Measurements from ENCODE around the gene SLC5A10. TPM values are rescaled to one million over a fixed set of nuclear protein-coding genes. Genes with fewer than 3 reads are reported as not detected.
"Not testable (repeated sequence)": the region's sequence is repeated elsewhere in the genome, so short reads cannot be mapped to it uniquely, and the experiment has no call there.

The SLC5A10 gene
- polyA plus RNA-seq, 1 of the 3 experiments (the other 2 are of a cell fraction) = not detected

DNA sequence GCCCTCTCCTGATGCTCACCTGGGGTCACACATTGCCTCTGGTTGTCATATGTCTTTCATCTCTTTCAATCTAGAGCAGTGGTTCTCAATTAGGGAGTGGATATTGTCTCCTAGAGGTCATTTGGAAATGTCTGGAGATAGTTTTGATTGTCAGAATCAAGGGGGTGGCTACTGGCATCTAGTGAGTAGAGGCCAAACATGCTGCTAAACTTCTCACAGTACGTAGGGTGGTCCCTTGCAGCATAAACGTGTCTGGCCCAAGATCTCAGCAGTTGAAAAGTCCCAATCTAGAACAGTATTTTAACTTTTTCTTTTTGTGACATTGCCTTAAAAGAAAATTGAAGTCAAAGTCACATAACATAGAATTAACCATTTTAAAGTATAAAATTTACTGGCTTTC, 30.5 kb upstream of the SLC5A10 start (continued):
- TF ChIP-seq, protein P1, sequence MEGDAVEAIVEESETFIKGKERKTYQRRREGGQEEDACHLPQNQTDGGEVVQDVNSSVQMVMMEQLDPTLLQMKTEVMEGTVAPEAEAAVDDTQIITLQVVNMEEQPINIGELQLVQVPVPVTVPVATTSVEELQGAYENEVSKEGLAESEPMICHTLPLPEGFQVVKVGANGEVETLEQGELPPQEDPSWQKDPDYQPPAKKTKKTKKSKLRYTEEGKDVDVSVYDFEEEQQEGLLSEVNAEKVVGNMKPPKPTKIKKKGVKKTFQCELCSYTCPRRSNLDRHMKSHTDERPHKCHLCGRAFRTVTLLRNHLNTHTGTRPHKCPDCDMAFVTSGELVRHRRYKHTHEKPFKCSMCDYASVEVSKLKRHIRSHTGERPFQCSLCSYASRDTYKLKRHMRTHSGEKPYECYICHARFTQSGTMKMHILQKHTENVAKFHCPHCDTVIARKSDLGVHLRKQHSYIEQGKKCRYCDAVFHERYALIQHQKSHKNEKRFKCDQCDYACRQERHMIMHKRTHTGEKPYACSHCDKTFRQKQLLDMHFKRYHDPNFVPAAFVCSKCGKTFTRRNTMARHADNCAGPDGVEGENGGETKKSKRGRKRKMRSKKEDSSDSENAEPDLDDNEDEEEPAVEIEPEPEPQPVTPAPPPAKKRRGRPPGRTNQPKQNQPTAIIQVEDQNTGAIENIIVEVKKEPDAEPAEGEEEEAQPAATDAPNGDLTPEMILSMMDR (IDR thresholded peaks at IDR 0.05) = no peak
- TF ChIP-seq YY1 (IDR thresholded peaks at IDR 0.05; ENCODE audit: low read depth) (no peak), POLR2AphosphoS5 (IDR thresholded peaks at IDR 0.05; ENCODE audit: low read depth, low read length) (no peak)
- TF ChIP-seq, protein P2, sequence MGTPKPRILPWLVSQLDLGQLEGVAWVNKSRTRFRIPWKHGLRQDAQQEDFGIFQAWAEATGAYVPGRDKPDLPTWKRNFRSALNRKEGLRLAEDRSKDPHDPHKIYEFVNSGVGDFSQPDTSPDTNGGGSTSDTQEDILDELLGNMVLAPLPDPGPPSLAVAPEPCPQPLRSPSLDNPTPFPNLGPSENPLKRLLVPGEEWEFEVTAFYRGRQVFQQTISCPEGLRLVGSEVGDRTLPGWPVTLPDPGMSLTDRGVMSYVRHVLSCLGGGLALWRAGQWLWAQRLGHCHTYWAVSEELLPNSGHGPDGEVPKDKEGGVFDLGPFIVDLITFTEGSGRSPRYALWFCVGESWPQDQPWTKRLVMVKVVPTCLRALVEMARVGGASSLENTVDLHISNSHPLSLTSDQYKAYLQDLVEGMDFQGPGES (IDR thresholded peaks at IDR 0.05; ENCODE audit: low read depth, low read length) = no peak

DNA sequence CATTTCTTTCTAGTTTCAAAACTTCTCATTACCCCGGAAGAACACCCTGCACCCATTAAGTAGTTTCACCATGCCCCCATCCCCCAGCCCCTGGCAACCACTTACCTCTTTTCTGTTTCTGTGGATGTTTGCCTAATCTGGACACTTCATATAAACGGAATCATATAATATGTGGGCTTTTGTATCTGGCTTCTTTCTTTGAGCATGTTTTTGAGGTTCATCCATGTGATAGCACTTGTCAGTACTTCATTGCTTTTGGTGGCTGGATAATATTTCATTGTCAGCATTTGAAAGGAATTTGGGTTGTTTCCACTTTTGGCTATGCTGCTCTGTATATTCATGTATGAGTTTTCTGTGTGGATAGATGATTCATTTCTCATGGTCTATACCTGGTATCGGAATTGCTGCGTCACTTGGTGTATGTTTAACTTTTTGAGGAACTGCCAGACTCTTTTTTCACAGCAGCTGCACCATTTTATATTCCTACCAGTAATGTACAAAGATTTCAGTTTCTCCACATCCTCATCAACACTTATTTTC, 30.0 kb upstream of the SLC5A10 start:
- no peak overlapping the region for H3K9ac ChIP-seq
- no peaks in the 10 kb centered on the region; the same call in 1 of the 2 replicates for H3K79me2 ChIP-seq (ENCODE audit: insufficient read depth)
- no peaks in the 10 kb centered on the region for H3K27me3 ChIP-seq (ENCODE audit: insufficient read depth)
- no peak for DNase-seq
- peak overlapping the region in 1 of 2 experiments; percentile 60; a peak in 2 of 4 replicates for H3K27ac ChIP-seq (ENCODE audit: low read depth in 2 of 2, low read length in 1 of 2)
- no peaks in the 10 kb centered on the region for H3K9me3 ChIP-seq
- no peaks in the 10 kb centered on the region for H4K20me1 ChIP-seq (ENCODE audit: insufficient read depth)
- peaks cover 12 to 16% of the 10 kb centered on the region in 2 experiments; a peak in 3 of 4 replicates for H3K4me1 ChIP-seq (ENCODE audit: control insufficient read depth in 1 of 2, insufficient read depth in 2 of 2, low read depth in 1 of 2, low read length in 1 of 2)
- peak overlapping the region; percentile 64; the same call in 1 of the 2 replicates for H3K4me2 ChIP-seq
- H3K9me2 ChIP-seq = no peaks in the 10 kb centered on the region
- ChIA-PET POLR2A (no interaction called here), CTCF (no interaction called here)
- H3F3A ChIP-seq (replicated peaks; ENCODE audit: insufficient read depth) = peaks cover 19% of the 10 kb centered on the region
- H3K36me3 ChIP-seq (replicated peaks in 1 of 2; ENCODE audit: control insufficient read depth in 1 of 2, insufficient read depth in 2 of 2, low read length in 1 of 2) = peaks cover 0 to 10% of the 10 kb centered on the region in 2 experiments
- no peak for TF ChIP-seq YY1 (IDR thresholded peaks at IDR 0.05; ENCODE audit: low read depth)
- TF ChIP-seq, protein P3, sequence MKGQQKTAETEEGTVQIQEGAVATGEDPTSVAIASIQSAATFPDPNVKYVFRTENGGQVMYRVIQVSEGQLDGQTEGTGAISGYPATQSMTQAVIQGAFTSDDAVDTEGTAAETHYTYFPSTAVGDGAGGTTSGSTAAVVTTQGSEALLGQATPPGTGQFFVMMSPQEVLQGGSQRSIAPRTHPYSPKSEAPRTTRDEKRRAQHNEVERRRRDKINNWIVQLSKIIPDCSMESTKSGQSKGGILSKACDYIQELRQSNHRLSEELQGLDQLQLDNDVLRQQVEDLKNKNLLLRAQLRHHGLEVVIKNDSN (IDR thresholded peaks at IDR 0.05; ENCODE audit: borderline replicate concordance, low read depth) = no peak
- TF ChIP-seq, protein P4, sequence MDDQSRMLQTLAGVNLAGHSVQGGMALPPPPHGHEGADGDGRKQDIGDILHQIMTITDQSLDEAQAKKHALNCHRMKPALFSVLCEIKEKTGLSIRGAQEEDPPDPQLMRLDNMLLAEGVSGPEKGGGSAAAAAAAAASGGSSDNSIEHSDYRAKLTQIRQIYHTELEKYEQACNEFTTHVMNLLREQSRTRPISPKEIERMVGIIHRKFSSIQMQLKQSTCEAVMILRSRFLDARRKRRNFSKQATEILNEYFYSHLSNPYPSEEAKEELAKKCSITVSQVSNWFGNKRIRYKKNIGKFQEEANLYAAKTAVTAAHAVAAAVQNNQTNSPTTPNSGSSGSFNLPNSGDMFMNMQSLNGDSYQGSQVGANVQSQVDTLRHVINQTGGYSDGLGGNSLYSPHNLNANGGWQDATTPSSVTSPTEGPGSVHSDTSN (IDR thresholded peaks at IDR 0.05) = peak; percentile 68
- TF ChIP-seq NFIC (IDR thresholded peaks at IDR 0.05; ENCODE audit: borderline replicate concordance) = no peak
- peak; percentile 49 for TF ChIP-seq TCF12 (IDR thresholded peaks at IDR 0.05)
- TF ChIP-seq, protein P2 (IDR thresholded peaks at IDR 0.05; ENCODE audit: low read depth, low read length) = no peak
- WGBS (ENCODE audit: low lambda C conversion rate) = 35% methylated on average over 4 of the region's 4 CpGs
- no peak overlapping the region for H3K4me3 ChIP-seq (ENCODE audit: low read depth in 2 of 2, low read length in 1 of 2)
- no peak overlapping the region for H2AFZ ChIP-seq (ENCODE audit: low read depth)

DNA sequence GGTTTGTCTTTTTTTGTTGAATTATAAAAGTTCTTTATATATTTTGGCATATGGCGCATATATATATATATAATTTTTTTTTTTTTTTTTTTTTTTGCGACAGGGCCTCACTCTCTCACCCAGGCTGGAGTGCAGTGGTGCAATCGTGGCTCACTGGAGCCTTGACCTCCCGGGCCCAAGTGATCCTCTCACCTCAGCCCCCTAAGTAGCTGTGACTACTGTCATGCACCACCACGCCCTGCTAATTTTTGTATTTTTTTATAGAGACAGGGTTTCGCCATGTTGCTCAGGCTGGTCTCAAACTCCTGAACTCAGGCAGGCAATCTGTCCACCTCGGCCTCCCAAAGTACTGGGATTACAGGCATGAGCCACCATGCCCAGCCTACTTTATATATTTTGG, 29.4 kb upstream of the SLC5A10 start:
- H4K20me1 ChIP-seq (ENCODE audit: insufficient read depth); H3K9me2 ChIP-seq; H3K4me2 ChIP-seq; H3K9me3 ChIP-seq; H3K9ac ChIP-seq; DNase-seq; H2AFZ ChIP-seq (ENCODE audit: low read depth); H3K79me2 ChIP-seq (ENCODE audit: insufficient read depth); H3K4me3 ChIP-seq (ENCODE audit: low read depth in 2 of 2, low read length in 1 of 2); H3K27me3 ChIP-seq (ENCODE audit: insufficient read depth); H3K36me3 ChIP-seq (replicated peaks in 1 of 2; ENCODE audit: control insufficient read depth in 1 of 2, insufficient read depth in 2 of 2, low read length in 1 of 2); POLR2A ChIA-PET; CTCF ChIA-PET: not testable (repeated sequence)
- WGBS (ENCODE audit: low lambda C conversion rate) = 77% methylated on average over 7 of the region's 7 CpGs
- H3K4me1 ChIP-seq (ENCODE audit: control insufficient read depth in 1 of 2, insufficient read depth in 2 of 2, low read depth in 1 of 2, low read length in 1 of 2) = peaks cover 12 to 16% of the 10 kb centered on the region in 2 experiments; a peak in 3 of 4 replicates
- peak overlapping the region in 1 of 2 experiments; percentile 60; a peak in 2 of 4 replicates for H3K27ac ChIP-seq (ENCODE audit: low read depth in 2 of 2, low read length in 1 of 2)
- peaks cover 17% of the 10 kb centered on the region for H3F3A ChIP-seq (replicated peaks; ENCODE audit: insufficient read depth)
